Lung (tissue), 12 donors: ENCODE measurements around the gene CDH23. TPM values are rescaled to one million over a fixed set of nuclear protein-coding genes. Genes with fewer than 3 reads are reported as not detected.

ENCODE experiments used
- ATAC-seq: fragments of 200-7000 bp; cut with Tn5 transposase; one replicate; pipeline ENCODE4 v1.9.1; 2020; ENCODE audit warnings: moderate number of reproducible peaks; ENCODE audit not compliant: insufficient read depth, low FRiP score
- DNase-seq, 3 donors: peaks; one replicate each; pipeline ENCODE4 v3.0.0-alpha.2; 2013 to 2017
- H3K27ac ChIP-seq, 2 donors: one replicate each; pipeline ENCODE4 v1.5.1; 2013; ENCODE audit warnings: mild to moderate bottlenecking in 2 of 2, moderate library complexity in 2 of 2, control low read depth in 1 of 2, inconsistent platforms in 1 of 2, low read depth in 1 of 2, low read length in 1 of 2
- H3K27me3 ChIP-seq, 3 donors: one replicate each; pipeline ENCODE4 v1.5.1; 2013; ENCODE audit warnings: low read length in 2 of 3; ENCODE audit not compliant: control insufficient read depth in 3 of 3, insufficient read depth in 3 of 3
- H3K36me3 ChIP-seq, 4 donors: one replicate each; pipeline ENCODE4 v1.5.1; 2013; ENCODE audit warnings: low read length in 4 of 4, mild to moderate bottlenecking in 1 of 4, moderate library complexity in 1 of 4; ENCODE audit not compliant: control insufficient read depth in 4 of 4, insufficient read depth in 4 of 4
- H3K4me1 ChIP-seq, 5 donors: one replicate each; pipeline ENCODE4 v1.5.1; 2013; ENCODE audit warnings: low read length in 5 of 5, mild to moderate bottlenecking in 2 of 5, moderate library complexity in 1 of 5; ENCODE audit not compliant: control insufficient read depth in 5 of 5, insufficient read depth in 5 of 5
- H3K4me3 ChIP-seq: one replicate; pipeline ENCODE4 v1.5.1; 2013; ENCODE audit warnings: mild to moderate bottlenecking, control low read depth, moderate library complexity
- H3K9ac ChIP-seq, 2 donors: one replicate each; pipeline ENCODE4 v1.5.1; 2013; ENCODE audit warnings: low read length in 2 of 2, control low read depth in 1 of 2; ENCODE audit not compliant: insufficient read depth in 1 of 2
- H3K9me3 ChIP-seq, 4 donors: one replicate each; pipeline ENCODE4 v1.5.1; 2013; ENCODE audit warnings: low read length in 3 of 4, mild to moderate bottlenecking in 1 of 4, moderate library complexity in 1 of 4; ENCODE audit not compliant: control insufficient read depth in 4 of 4, insufficient read depth in 3 of 4
- CTCF ChIP-seq: IDR thresholded peaks from 2 replicates; pipeline ENCODE4 v1.5.1; 2012; ENCODE audit warnings: mild to moderate bottlenecking; ENCODE audit errors: control extremely low read depth, extremely low read depth
- WGBS, 2 donors: extraction: QIAGEN DNeasy Blood & Tissue Kit; methylation state at CpG; one replicate each; pipeline ENCODE4 v1.1.7; 2013; 5-methylcytosine and 5-hydroxymethylcytosine counted together
- polyA plus RNA-seq, 2 donors: library from polyadenylated mRNA; stranded (reverse); fragments of 200-250 nt; gene quantifications; one replicate each; pipeline ENCODE4 v1.2.1, GENCODE V29; 2013
- total RNA-seq, 2 donors: library from RNA; depleted of rRNA in 1 of 2; stranded (reverse); fragments of >200 nt in 1 of 2; gene quantifications; one replicate each; pipeline ENCODE4 v1.2.1, GENCODE V29; 2014 to 2021
- donor health status: control.
- donor health status: control.
- donor health status: Bipolar disorder and iron deficiency.
- donor health status: healthy.
- donor health status: DM: yes; HTN: yes; CAD: no.

Gene CDH23
- total and polyA plus RNA-seq, 4 donors, result 4.5 to 29.5 (median 6.0) TPM

GRCh38 chr10:71739358-71739900 lies 342.7 kb downstream of the CDH23 start:
- Histone ChIP-seq H3K27ac (no peak overlapping the region), H3K9ac (no peak overlapping the region), H3K4me3 (no peak overlapping the region), H3K27me3 (no peaks in the 10 kb centered on the region), H3K4me1 (peaks cover 0 to 28% (median 8%) of the 10 kb centered on the region in 5 donors), H3K9me3 (peaks cover 0 to 5% (median 0%) of the 10 kb centered on the region in 4 donors), H3K36me3 (no peaks in the 10 kb centered on the region)
- WGBS, 2 donors, result 92 to 93% methylated on average over 8 of the region's 8 CpGs
- DNase-seq, result no peak
- ATAC-seq, result no peak
- TF ChIP-seq CTCF, result no peak

DNA sequence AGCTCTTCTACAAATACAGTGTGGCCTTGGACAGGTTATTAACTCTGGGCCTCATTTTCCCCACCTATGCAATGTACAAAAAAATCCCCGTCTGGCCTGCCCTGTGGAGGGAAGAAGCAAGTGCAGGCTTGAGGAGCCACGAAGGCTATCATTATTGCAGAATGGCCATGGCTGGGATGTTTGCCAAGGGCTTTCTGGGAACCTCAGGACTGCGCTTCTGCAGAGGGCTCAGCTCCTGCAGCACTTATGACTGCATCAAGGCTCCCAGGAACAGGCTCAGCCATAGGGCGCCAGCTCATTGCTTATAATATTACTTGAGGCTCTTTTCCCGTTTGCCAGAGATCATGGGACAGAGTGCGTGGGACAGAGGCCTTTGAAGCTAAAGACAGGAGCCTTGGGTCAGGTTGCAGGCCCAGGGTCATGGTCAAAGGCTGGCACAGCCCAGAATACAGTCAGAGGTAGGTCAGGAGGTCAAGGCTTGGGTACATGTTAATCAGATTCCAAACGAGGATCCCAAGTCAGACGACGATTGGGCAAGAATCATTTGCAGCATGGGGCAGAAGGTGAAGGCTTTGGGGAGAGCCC lies 343.4 kb downstream of the CDH23 start:
- H3K9me3 ChIP-seq, result peaks cover 0 to 5% (median 0%) of the 10 kb centered on the region in 4 donors
- no peaks in the 10 kb centered on the region for H3K36me3 ChIP-seq
- DNase-seq (peak in 1 of 3 donors; percentile 59), ATAC-seq (no peak)
- TF ChIP-seq CTCF, result no peak
- H3K27me3 ChIP-seq, result no peaks in the 10 kb centered on the region
- no peak overlapping the region for H3K27ac ChIP-seq
- H3K9ac ChIP-seq, result no peak overlapping the region
- 44 to 49% methylated on average over 9 of the region's 9 CpGs for WGBS, 2 donors
- no peak overlapping the region for H3K4me3 ChIP-seq
- H3K4me1 ChIP-seq, result peaks cover 0 to 24% (median 8%) of the 10 kb centered on the region in 5 donors

- 53 to 69% methylated on average over 4 of the region's 4 CpGs for WGBS, 2 donors
Observed at GRCh38 chr10:71741029-71741428, 344.3 kb downstream of the CDH23 start.

More at GRCh38 chr10:71741029-71741428, 344.3 kb downstream of the CDH23 start:
- no peak for TF ChIP-seq CTCF
- H3K27me3 ChIP-seq, result no peaks in the 10 kb centered on the region
- H3K27ac ChIP-seq, result no peak overlapping the region
- no peaks in the 10 kb centered on the region for H3K36me3 ChIP-seq
- no peak overlapping the region for H3K9ac ChIP-seq
- ATAC-seq (no peak), DNase-seq (no peak)
- no peak overlapping the region for H3K4me3 ChIP-seq
- H3K9me3 ChIP-seq, result peaks cover 0 to 5% (median 0%) of the 10 kb centered on the region in 4 donors
- H3K4me1 ChIP-seq, result peaks cover 0 to 25% (median 11%) of the 10 kb centered on the region in 5 donors
